ENCODE data around the gene BRPF3. TPM values are rescaled to one million over a fixed set of nuclear protein-coding genes. Genes with fewer than 3 reads are reported as not detected.

The BRPF3 gene
- total and polyA plus RNA-seq, 9 of the 15 experiments (the other 6 are each of a cell fraction or from before 2014, with no cell fraction given): 2.2 to 19.3 (median 8.0) TPM

DNA sequence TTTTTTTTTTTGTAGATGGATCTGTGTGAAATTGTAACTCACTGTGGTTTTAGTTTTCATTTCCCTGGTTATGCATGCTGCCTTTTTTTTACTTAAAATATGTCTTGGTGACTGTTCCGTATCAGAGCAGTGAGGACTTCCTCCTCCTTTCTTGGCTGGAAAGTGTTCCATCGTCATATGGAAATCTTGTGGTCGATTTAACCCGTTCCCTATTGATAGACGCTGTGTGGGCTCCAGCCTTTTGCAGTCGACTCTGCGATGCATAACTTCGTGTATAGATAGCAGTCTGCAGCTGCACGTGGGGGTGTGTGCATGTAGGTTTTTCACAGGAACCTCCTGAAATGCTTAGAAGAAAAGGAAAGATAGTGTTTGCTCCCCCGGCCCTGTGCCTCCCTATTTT, 45.2 kb downstream of the BRPF3 start (continued):
- TF ChIP-seq RNF219 (CRISPR knock-in tag; IDR thresholded peaks at IDR 0.05) (no peak), HDAC2 (IDR thresholded peaks at IDR 0.05) (no peak), TBP (optimal IDR thresholded peaks at IDR 0.05; ENCODE audit: low read depth, low read length) (no peak), ZNF263 (CRISPR knock-in tag; IDR thresholded peaks at IDR 0.05; ENCODE audit: borderline replicate concordance) (no peak), ZBTB9 (CRISPR knock-in tag; IDR thresholded peaks at IDR 0.05) (no peak), MED1 (CRISPR knock-in tag; IDR thresholded peaks at IDR 0.05; ENCODE audit: borderline replicate concordance) (no peak), MYC (IDR thresholded peaks at IDR 0.05; ENCODE audit: low read depth, low read length) (no peak), MYC (CRISPR knock-in tag; IDR thresholded peaks at IDR 0.05; ENCODE audit: borderline replicate concordance, low read depth) (no peak), ATF1 (CRISPR knock-in tag; IDR thresholded peaks at IDR 0.05) (no peak), ATF1 (tag; IDR thresholded peaks at IDR 0.05) (peak; percentile 32; the same call in 1 of the 2 replicates), CHD2 (IDR thresholded peaks at IDR 0.05; ENCODE audit: low read depth, low read length) (no peak), CSDE1 (IDR thresholded peaks at IDR 0.05) (no peak), SMAD1 (IDR thresholded peaks at IDR 0.05; ENCODE audit: low read depth, low read length, partially characterized antibody) (no peak), NFE2L1 (tag; IDR thresholded peaks at IDR 0.05; ENCODE audit: borderline replicate concordance, low read depth) (no peak), EWSR1 (IDR thresholded peaks at IDR 0.05; ENCODE audit: borderline replicate concordance, low read depth, partially characterized antibody) (no peak), ZBTB17 (CRISPR knock-in tag; IDR thresholded peaks at IDR 0.05) (no peak), RBM34 (IDR thresholded peaks at IDR 0.05; ENCODE audit: borderline replicate concordance, insufficient read depth, low read length) (no peak), BDP1 (IDR thresholded peaks at IDR 0.05; ENCODE audit: insufficient read depth, insufficient read length) (no peak), ARID1B (IDR thresholded peaks at IDR 0.05) (0 out of 2 replicates have a peak, but pooled peaks have one; percentile 18), MYBL2 (IDR thresholded peaks at IDR 0.05; ENCODE audit: low read depth) (no peak), MYBL2 (CRISPR knock-in tag; IDR thresholded peaks at IDR 0.05; ENCODE audit: borderline replicate concordance) (no peak)
- TF ChIP-seq, protein P1, sequence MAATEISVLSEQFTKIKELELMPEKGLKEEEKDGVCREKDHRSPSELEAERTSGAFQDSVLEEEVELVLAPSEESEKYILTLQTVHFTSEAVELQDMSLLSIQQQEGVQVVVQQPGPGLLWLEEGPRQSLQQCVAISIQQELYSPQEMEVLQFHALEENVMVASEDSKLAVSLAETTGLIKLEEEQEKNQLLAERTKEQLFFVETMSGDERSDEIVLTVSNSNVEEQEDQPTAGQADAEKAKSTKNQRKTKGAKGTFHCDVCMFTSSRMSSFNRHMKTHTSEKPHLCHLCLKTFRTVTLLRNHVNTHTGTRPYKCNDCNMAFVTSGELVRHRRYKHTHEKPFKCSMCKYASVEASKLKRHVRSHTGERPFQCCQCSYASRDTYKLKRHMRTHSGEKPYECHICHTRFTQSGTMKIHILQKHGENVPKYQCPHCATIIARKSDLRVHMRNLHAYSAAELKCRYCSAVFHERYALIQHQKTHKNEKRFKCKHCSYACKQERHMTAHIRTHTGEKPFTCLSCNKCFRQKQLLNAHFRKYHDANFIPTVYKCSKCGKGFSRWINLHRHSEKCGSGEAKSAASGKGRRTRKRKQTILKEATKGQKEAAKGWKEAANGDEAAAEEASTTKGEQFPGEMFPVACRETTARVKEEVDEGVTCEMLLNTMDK (IDR thresholded peaks at IDR 0.05; ENCODE audit: borderline replicate concordance, insufficient read depth, low read depth, low read length, poor library complexity, severe bottlenecking): no peak
- TF ChIP-seq, protein P2, sequence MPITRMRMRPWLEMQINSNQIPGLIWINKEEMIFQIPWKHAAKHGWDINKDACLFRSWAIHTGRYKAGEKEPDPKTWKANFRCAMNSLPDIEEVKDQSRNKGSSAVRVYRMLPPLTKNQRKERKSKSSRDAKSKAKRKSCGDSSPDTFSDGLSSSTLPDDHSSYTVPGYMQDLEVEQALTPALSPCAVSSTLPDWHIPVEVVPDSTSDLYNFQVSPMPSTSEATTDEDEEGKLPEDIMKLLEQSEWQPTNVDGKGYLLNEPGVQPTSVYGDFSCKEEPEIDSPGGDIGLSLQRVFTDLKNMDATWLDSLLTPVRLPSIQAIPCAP (CRISPR knock-in tag; IDR thresholded peaks at IDR 0.05; ENCODE audit: borderline replicate concordance): no peak
- TF ChIP-seq, protein P3, sequence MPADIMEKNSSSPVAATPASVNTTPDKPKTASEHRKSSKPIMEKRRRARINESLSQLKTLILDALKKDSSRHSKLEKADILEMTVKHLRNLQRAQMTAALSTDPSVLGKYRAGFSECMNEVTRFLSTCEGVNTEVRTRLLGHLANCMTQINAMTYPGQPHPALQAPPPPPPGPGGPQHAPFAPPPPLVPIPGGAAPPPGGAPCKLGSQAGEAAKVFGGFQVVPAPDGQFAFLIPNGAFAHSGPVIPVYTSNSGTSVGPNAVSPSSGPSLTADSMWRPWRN (IDR thresholded peaks at IDR 0.05; ENCODE audit: low read depth): no peak
